Spleen (tissue), 7 donors: Measurements from ENCODE around the gene NOA1.

ENCODE experiments used
- POLR2A ChIP-seq, 3 donors: fragments of 450-650 bp; IDR thresholded peaks; one replicate each; pipeline ENCODE4 v1.5.1; 2017; ENCODE audit warnings: antibody characterized with exemption in 3 of 3, mild to moderate bottlenecking in 1 of 3
- POLR2AphosphoS5 ChIP-seq, 3 donors: sonication (generic); formaldehyde crosslinking; IDR thresholded peaks; one replicate each; pipeline ENCODE4 v1.5.1; 2017; ENCODE audit warnings: antibody characterized with exemption in 3 of 3
- TF ChIP-seq, protein P1 (sequence below), 11 experiments: fragments of 200-600 bp in 7 of 11; fragments of 450-650 bp in 4 of 11; sonication (generic) in 4 of 11; IDR thresholded peaks in 8 of 11; conservative IDR thresholded peaks in 3 of 11; 1 replicate in 7 of 11; 2 replicates in 4 of 11; pipeline versions ENCODE4 v1.4.0 to v1.8.0; 2016 to 2021; ENCODE audit warnings: antibody characterized with exemption in 11 of 11, inconsistent platforms in 4 of 11, mild to moderate bottlenecking in 1 of 11
- donor health status: DM: no; HTN: no; CAD: no; lungs with moderate emphysema.
- donor health status: DM: no; HTN: no; CAD: no.
- donor health status: DM: no; HTN: no; CAD: no.

DNA sequence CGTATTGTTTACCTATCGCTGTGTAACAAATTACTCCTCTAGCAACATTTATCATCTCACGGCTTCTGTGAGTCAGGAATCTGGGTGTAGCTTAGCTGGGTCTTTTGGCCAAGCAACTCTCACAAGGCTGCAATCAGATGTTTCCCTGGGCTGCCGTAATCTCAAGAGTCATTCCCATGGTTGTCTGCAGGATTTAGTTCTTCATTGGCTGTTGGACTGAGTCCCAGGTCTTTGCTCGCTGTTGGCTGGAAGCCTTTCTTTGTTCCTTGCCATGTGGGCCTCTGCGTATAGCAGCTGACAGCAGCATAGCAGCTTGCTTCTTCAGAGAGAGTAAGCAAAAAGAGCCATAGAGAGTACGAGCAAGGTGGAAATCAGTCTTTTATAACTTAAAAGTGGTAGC is 18.1 kb upstream of the NOA1 start:
- TF ChIP-seq, protein P1, sequence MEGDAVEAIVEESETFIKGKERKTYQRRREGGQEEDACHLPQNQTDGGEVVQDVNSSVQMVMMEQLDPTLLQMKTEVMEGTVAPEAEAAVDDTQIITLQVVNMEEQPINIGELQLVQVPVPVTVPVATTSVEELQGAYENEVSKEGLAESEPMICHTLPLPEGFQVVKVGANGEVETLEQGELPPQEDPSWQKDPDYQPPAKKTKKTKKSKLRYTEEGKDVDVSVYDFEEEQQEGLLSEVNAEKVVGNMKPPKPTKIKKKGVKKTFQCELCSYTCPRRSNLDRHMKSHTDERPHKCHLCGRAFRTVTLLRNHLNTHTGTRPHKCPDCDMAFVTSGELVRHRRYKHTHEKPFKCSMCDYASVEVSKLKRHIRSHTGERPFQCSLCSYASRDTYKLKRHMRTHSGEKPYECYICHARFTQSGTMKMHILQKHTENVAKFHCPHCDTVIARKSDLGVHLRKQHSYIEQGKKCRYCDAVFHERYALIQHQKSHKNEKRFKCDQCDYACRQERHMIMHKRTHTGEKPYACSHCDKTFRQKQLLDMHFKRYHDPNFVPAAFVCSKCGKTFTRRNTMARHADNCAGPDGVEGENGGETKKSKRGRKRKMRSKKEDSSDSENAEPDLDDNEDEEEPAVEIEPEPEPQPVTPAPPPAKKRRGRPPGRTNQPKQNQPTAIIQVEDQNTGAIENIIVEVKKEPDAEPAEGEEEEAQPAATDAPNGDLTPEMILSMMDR (IDR thresholded peaks at IDR 0.05 in 8 of 11, conservative IDR thresholded peaks at IDR 0.05 in 3 of 11), result no peak
- TF ChIP-seq POLR2AphosphoS5 (IDR thresholded peaks at IDR 0.05) (no peak), POLR2A (IDR thresholded peaks at IDR 0.05) (no peak)
